HG03135 (cell line): ENCODE results near the gene TMTC2.

Source experiments
- ATAC-seq: cut with Tn5 transposase; IDR thresholded peaks from one replicate; pipeline ENCODE4 v1.9.1; 2021; ENCODE audit warnings: mild to moderate bottlenecking, moderate library complexity; ENCODE audit not compliant: unreplicated experiment

The TMTC2 gene

DNA sequence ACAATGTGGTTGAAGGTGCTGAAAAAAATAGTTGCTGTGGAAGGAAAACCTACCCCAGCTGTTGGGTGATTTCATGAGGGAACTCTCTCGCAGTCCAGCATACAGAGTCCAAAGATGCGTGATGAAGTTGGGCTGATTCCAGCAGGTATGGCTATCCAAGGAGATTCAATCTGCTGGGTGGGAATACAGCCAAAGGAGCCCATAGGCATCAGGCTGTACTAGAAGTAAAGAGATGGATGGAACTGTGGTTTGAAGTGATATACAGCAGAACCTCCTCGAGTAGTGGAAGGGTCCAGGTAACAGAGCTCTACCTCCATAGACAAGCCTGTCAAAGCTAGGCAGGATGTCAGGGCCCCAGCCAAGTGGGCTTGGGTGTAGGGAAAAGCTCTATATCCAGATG lies 11.5 kb upstream of the TMTC2 start:
- no peak for ATAC-seq

- ATAC-seq: no peak
Measured at GRCh38 chr12:82682326-82682725, 4.4 kb upstream of the TMTC2 start.

- no peak for ATAC-seq
Measured at GRCh38 chr12:82682851-82683261, 3.9 kb upstream of the TMTC2 start.

DNA sequence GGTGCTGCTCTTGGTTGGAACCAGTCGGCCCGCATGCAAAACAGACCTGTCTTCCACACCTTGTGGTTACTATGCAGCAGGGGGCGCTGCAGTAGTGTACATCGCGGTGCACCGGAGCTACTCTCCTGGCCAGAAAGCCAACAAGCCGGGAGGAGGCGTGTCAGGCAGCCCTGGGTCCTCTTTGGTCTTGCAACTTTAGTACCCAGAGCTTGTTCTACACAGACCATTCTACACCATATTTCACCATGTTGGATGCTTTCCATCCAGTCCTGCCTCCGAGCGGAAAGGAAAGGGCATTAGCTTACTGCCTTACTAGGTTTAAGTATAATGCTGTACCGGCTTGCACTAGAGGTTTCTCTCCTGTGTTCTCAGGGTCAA lies 927 bp upstream of the TMTC2 start:
- peak; percentile 66 for ATAC-seq

DNA sequence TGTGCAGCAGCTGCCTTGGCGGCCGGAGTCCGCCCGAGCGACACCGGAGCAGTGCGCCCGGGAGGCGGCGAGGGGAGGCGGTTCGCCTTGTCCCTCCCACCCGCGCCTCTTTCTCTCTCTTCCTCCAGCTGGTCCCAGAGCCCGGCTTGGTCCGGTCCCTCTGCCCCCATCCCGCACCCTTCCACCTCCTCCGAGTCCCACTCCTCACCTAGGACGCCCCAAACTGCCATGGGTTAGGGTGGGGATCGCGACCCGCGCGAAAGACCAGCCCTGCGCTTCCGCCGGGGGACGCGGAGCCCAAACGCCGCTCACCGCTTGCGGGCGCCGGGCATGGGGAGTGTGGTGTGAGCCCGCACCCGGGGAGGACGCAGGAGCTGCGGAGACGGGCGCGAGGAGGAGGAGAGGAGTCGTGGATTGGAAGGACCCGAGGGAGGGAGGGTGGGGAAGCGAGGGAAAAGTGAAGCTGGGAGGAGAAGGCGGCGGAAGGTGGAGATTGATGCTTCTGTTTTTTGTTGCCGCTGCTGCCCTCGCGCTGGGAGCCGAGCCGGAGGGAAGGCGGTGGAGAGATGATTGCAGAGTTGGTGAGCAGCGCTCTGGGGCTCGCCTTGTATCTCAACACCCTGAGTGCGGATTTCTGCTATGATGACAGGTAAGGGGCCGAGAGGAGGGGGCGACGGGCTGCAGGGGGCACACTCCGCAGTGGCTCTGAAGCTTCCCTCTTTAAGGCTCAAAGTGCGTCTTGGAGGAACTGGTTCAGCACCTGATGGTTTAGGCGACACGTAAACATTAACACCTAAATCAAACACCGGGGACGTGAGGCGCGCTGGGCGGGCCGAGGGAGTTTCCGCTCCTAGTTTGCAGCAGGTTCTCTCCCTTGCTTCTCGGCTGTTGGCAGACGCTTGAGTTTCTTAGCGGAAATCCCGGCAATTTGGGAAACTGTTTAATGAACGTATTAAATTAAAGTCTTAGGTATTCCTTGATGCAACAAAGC lies 610 bp downstream of the TMTC2 start:
- peak; percentile 46 for ATAC-seq

- no peak for ATAC-seq
Measured at GRCh38 chr12:82688035-82688501, 1.4 kb downstream of the TMTC2 start.

DNA sequence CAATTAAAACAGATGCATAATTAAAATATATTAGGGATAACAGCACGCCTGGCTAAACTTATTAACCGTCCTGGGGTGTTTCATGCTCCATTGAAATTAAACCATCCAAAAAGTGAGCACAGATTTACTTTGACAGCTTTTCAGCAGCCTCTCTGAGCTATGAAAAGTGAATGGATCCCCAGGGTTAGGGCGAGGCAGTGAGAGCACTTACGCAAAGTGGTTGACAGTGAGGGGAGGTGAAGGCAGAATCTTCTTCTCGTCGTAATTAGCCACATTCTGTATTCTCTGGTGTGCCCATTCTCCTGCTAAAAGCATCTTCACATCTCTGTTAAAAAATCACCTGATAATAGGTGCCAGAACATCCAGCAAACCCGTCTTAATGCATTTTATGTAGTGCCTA lies 1.9 kb downstream of the TMTC2 start:
- ATAC-seq: no peak

GRCh38 chr12:82690006-82690405 lies 3.3 kb downstream of the TMTC2 start:
- no peak for ATAC-seq

GRCh38 chr12:82691513-82691912 lies 4.8 kb downstream of the TMTC2 start:
- no peak for ATAC-seq

- no peak for ATAC-seq
Measured at GRCh38 chr12:82694276-82694675, 7.6 kb downstream of the TMTC2 start.

DNA sequence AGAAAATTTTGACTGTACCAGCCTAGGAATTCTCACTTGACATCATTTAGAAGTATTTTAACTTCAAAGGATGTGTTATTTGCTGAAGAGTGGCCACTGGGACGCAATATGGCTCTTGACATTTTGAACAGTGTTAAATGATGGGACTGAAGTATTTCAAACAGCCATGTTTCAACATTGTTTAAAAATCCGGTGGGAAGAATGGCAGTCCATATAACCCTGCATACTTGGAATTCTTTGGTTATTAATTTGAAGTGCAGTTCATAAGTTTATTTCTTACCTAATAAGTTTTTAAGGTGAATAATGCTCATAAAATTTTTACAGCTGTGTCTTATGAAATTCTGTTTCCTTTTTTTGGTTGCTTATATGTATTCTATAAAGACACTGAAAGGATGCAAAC lies 8.3 kb downstream of the TMTC2 start:
- no peak for ATAC-seq

DNA sequence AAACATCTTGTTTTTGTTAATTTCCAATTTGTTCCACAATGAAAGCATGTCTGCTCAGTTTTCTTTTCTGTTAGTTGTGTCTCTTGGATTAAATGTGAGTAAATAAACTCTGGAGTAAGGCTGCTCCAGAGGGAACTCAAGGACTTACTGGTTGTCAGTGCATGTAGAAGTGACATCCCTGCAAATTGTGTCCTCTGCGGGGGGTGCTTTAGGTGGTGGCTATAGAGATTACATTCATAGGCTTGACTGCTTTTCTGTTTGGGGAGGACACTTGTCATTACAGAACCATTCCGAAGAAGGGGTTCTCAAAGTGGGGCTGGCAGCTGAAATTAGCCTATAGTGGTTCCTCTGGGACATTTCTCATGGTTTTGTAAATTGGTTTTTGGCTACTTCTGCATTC lies 8.8 kb downstream of the TMTC2 start:
- ATAC-seq: no peak

GRCh38 chr12:82696543-82696942 lies 9.8 kb downstream of the TMTC2 start:
- no peak for ATAC-seq

- ATAC-seq: no peak
Measured at GRCh38 chr12:82698708-82699564, 12.2 kb downstream of the TMTC2 start.

- no peak for ATAC-seq
Measured at GRCh38 chr12:82705774-82706173, 19.1 kb downstream of the TMTC2 start.

- ATAC-seq: no peak
Measured at GRCh38 chr12:82708061-82708879, 21.6 kb downstream of the TMTC2 start.

DNA sequence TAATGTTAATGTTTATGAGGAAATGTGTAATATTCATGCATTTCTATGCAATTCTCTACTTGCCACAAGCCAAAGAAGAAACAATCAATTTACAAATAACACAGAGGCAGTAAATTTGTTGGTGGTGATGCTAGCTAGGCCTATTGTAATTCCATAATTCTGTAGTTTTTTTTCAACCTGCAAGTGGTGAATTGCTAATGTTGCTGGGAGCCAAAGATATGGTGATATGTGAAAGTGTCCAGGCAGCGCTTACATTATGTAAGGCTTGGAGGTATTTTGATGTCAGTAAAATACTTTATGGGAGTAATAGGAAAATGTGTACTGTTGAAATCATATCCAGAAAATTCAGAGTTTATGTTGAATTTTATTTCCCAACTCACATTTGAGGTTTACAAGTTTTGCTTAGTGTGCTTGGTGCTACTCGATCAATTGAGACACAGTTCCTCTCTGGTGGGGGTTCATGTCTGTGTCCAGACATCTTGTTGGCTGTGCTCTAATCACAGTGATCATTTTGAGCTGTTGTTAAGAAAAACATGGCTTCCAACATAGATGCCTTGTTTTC lies 23.2 kb downstream of the TMTC2 start:
- no peak for ATAC-seq

DNA sequence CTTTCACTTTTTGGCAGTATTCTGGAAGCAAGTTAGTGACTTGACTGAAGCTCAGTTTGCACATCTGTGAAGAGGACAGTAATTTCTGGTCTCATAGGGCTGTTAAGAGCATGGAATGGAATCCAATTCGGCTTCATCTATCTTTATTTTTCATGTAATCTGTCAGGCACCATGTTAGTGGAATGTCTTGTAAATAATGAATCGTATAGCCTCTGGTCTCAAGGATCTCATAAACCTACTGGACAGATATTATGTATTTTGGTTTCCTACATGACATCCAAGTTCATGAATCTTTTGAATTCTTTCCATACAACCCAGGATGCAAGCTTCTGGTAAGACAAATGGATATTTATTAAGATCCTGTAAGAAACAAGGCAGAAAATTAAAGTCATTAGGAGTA lies 24.0 kb downstream of the TMTC2 start:
- ATAC-seq: no peak

DNA sequence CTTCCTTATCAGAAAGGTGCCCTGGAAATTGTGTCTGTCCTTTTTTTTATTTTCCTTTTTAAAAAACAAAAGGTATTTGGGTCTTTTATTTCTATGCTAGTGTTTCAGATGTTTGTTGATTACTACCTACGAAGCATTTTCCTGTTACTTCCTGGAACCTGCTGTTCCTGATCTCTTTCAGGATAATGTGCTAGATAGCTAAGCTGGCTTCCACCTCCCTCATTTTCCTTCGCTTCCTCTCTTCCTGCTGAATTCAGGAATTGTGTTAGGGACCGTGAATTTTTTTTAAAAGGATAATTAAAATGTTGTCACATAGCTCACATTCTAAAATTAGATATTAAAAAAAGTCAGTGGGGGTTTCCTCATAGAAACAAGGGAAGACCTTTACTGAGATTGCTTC lies 27.7 kb downstream of the TMTC2 start:
- no peak for ATAC-seq

GRCh38 chr12:82721726-82722125 lies 35.0 kb downstream of the TMTC2 start:
- ATAC-seq: no peak

GRCh38 chr12:82723093-82723492 lies 36.4 kb downstream of the TMTC2 start:
- no peak for ATAC-seq
